A673 (cell line): ENCODE measurements around the gene POLA2.

Source experiments
- CTCF ChIP-seq: fragments of 300-800, 200-600 bp; sonication (generic); conservative IDR thresholded peaks from 2 replicates; pipeline ENCODE4 v1.5.1; 2017; ENCODE audit warnings: low read depth, mild to moderate bottlenecking, antibody characterized with exemption, low read length, moderate library complexity, mixed read lengths
- EZH2 ChIP-seq: fragments of 200-600 bp; sonication (generic); IDR thresholded peaks from 2 replicates; pipeline ENCODE4 v1.6.1; 2017; ENCODE audit warnings: borderline replicate concordance, low read depth, mild to moderate bottlenecking, mixed read lengths, antibody characterized with exemption, low read length; ENCODE audit not compliant: poor library complexity, severe bottlenecking

GRCh38 chr11:65317025-65317786, 55.4 kb downstream of the POLA2 start:
- TF ChIP-seq EZH2 (no peak), CTCF (no peak)
